Spleen (tissue), 11 donors: Measurements from ENCODE around the gene RET. TPM values are rescaled to one million over a fixed set of nuclear protein-coding genes. Genes with fewer than 3 reads are reported as not detected.
A peak's percentile ranks its signal among the peaks of the same experiment; 100 is the strongest.

ENCODE experiments used
- DNase-seq: peaks from one replicate; pipeline ENCODE4 v3.0.0-alpha.2; 2020
- H3K27ac ChIP-seq, 8 donors: fragments of 200-600 bp; sonication (generic) in 7 of 8; 1 replicate in 4 of 8; 2 replicates in 4 of 8; pipeline versions ENCODE4 v1.5.0 to v1.8.0; 2016 to 2021; ENCODE audit warnings: inconsistent platforms in 4 of 8, mild to moderate bottlenecking in 4 of 8, moderate library complexity in 1 of 8
- H3K27me3 ChIP-seq, 7 donors: fragments of 200-600 bp; sonication (generic) in 6 of 7; replicated peaks in 1 of 7; 1 replicate in 4 of 7; 2 replicates in 3 of 7; pipeline versions ENCODE4 v1.5.0 to v1.8.0; 2016 to 2021; ENCODE audit warnings: inconsistent platforms in 3 of 7, mild to moderate bottlenecking in 1 of 7
- H3K36me3 ChIP-seq, 6 donors: fragments of 200-600 bp; sonication (generic) in 5 of 6; 1 replicate in 4 of 6; 2 replicates in 2 of 6; pipeline versions ENCODE4 v1.5.0 to v1.8.0; 2016 to 2021; ENCODE audit warnings: inconsistent platforms in 2 of 6
- H3K4me1 ChIP-seq, 6 donors: fragments of 200-600 bp; sonication (generic) in 5 of 6; 1 replicate in 3 of 6; 2 replicates in 3 of 6; pipeline versions ENCODE4 v1.5.0 to v1.8.0; 2016 to 2021; ENCODE audit warnings: inconsistent platforms in 3 of 6
- H3K4me3 ChIP-seq, 8 donors: fragments of 200-600 bp; sonication (generic) in 7 of 8; 1 replicate in 4 of 8; 2 replicates in 4 of 8; pipeline versions ENCODE4 v1.5.0 to v1.8.0; 2016 to 2021; ENCODE audit warnings: inconsistent platforms in 4 of 8, mild to moderate bottlenecking in 4 of 8, moderate library complexity in 2 of 8
- H3K9me3 ChIP-seq, 8 donors: fragments of 200-600 bp; sonication (generic) in 7 of 8; 1 replicate in 4 of 8; 2 replicates in 4 of 8; pipeline versions ENCODE4 v1.5.0 to v1.8.0; 2016 to 2021; ENCODE audit warnings: inconsistent platforms in 4 of 8
- POLR2A ChIP-seq, 3 donors: fragments of 450-650 bp; IDR thresholded peaks; one replicate each; pipeline ENCODE4 v1.5.1; 2017; ENCODE audit warnings: antibody characterized with exemption in 3 of 3, mild to moderate bottlenecking in 1 of 3
- POLR2AphosphoS5 ChIP-seq, 3 donors: sonication (generic); formaldehyde crosslinking; IDR thresholded peaks; one replicate each; pipeline ENCODE4 v1.5.1; 2017; ENCODE audit warnings: antibody characterized with exemption in 3 of 3
- WGBS, 5 donors: extraction: QIAGEN DNeasy Blood & Tissue Kit in 3 of 5; methylation state at CpG; one replicate each; pipeline versions ENCODE4 v1.1.5 to v1.1.7; 2013 to 2018; 5-methylcytosine and 5-hydroxymethylcytosine counted together
- intact Hi-C: fragments of 100-400 bp; cut with DNase I; formaldehyde crosslinking; loops from one replicate; pipeline ENCODE4 v1.15.0; 2023; ENCODE audit warnings: low total_unique reads
- polyA plus RNA-seq, 3 donors: library from polyadenylated mRNA; stranded (reverse); fragments of 200-250 nt; gene quantifications; one replicate each; pipeline ENCODE4 v1.2.1, GENCODE V29; 2013
- total RNA-seq, 7 donors: library from RNA; depleted of rRNA in 3 of 7; stranded (reverse); fragments of >200 nt in 3 of 7; fragmentation: NEBNext Ultra II Directional in 4 of 7; extraction: Animal tissue kit (Norgen Biotek cat#: 25700) in 4 of 7; gene quantifications; one replicate each; pipeline versions ENCODE4 v1.1.0 to v1.2.1, GENCODE V29; 2016 to 2021
- TF ChIP-seq, protein P1 (sequence below), 11 experiments: fragments of 200-600 bp in 7 of 11; fragments of 450-650 bp in 4 of 11; sonication (generic) in 4 of 11; IDR thresholded peaks in 8 of 11; conservative IDR thresholded peaks in 3 of 11; 1 replicate in 7 of 11; 2 replicates in 4 of 11; pipeline versions ENCODE4 v1.4.0 to v1.8.0; 2016 to 2021; ENCODE audit warnings: antibody characterized with exemption in 11 of 11, inconsistent platforms in 4 of 11, mild to moderate bottlenecking in 1 of 11
- donor health status: healthy with polysubstance abuse.
- donor health status: DM: no; HTN: no; CAD: no; lungs with moderate emphysema.
- donor health status: DM: no; HTN: no; CAD: no.
- donor health status: Bipolar disorder and iron deficiency.
- donor health status: healthy.
- donor health status: DM: no; HTN: no; CAD: no.
- donor health status: DM: yes; HTN: yes; CAD: no.

RET gene
- total and polyA plus RNA-seq, 10 donors, result 0.02 to 0.54 (median 0.31) TPM; not detected in 2

DNA sequence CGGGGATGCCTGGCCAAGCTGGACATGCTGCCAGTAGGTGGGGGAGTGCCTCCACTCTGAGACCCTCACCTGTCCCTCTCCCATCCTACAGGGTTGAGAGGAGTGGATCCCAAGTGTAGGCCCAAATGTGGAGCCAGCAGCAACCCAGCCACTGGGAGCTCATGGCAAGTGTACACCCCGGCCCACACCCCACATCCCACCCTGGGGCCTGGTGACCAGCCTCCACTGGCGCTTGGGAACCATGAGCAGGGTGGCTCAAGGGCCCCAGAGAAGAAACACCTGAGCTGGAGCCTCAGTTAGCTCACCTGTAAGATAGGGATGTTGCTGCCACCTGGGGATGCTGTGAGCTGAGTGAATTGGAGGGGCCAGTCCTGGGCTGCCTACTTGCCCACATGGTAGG is 10.4 kb upstream of the RET start:
- no peak overlapping the region for H3K27ac ChIP-seq
- H3K4me1 ChIP-seq, result no peaks in the 10 kb centered on the region
- no peaks in the 10 kb centered on the region for H3K9me3 ChIP-seq
- H3K4me3 ChIP-seq, result no peak overlapping the region
- no peaks in the 10 kb centered on the region for H3K27me3 ChIP-seq
- intact Hi-C loops, result no loop called here
- no peak for TF ChIP-seq POLR2A (IDR thresholded peaks at IDR 0.05)
- no peaks in the 10 kb centered on the region for H3K36me3 ChIP-seq
- WGBS, 5 donors, result 56 to 78% (median 65%) methylated on average over 2 to 3 of the region's 3 CpGs
- DNase-seq, result peak; percentile 56

DNA sequence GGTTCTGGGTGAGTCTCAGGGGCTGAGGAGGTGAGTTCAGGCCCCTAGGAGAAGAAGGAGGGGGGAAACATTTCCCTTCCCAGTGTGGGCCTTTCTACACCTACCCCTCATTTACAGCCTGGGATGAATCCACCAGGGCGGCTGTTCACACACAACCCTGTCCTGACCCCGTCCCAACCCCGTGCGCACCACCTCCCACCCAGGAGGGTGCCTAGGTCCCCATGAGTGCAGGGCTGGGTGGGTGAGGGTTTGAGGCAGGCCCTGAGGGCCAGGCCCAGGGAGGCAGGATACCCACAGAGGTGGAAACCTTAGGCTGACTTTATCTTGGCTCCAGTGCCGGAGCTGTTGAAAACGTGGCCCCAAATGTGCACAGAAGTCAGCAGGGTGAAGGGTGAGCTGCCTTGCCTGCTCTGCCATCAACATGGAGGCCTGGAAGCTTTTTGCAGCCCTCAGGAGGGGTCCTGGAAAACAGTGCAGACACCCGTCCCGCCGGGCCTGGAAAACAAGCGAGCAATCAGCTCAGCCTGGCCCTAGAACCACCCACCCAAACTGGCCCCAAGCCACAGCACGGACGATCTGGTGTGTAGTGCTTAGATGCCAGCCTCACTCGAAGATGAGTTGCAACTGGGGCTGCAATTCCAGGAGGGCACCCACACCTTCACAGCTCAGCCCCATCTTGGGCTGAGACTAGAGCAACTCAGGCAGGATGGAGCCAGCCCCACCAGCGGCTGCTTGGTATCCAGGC is 9.3 kb upstream of the RET start:
- TF ChIP-seq POLR2A (IDR thresholded peaks at IDR 0.05) (no peak), POLR2AphosphoS5 (IDR thresholded peaks at IDR 0.05) (no peak)
- TF ChIP-seq, protein P1, sequence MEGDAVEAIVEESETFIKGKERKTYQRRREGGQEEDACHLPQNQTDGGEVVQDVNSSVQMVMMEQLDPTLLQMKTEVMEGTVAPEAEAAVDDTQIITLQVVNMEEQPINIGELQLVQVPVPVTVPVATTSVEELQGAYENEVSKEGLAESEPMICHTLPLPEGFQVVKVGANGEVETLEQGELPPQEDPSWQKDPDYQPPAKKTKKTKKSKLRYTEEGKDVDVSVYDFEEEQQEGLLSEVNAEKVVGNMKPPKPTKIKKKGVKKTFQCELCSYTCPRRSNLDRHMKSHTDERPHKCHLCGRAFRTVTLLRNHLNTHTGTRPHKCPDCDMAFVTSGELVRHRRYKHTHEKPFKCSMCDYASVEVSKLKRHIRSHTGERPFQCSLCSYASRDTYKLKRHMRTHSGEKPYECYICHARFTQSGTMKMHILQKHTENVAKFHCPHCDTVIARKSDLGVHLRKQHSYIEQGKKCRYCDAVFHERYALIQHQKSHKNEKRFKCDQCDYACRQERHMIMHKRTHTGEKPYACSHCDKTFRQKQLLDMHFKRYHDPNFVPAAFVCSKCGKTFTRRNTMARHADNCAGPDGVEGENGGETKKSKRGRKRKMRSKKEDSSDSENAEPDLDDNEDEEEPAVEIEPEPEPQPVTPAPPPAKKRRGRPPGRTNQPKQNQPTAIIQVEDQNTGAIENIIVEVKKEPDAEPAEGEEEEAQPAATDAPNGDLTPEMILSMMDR (IDR thresholded peaks at IDR 0.05 in 8 of 11, conservative IDR thresholded peaks at IDR 0.05 in 3 of 11), result no peak
- intact Hi-C loops, result no loop called here
- H3K36me3 ChIP-seq, result no peaks in the 10 kb centered on the region
- peaks cover 0 to 9% (median 0%) of the 10 kb centered on the region in 7 donors for H3K27me3 ChIP-seq
- no peak overlapping the region for H3K27ac ChIP-seq
- no peaks in the 10 kb centered on the region for H3K4me1 ChIP-seq
- H3K9me3 ChIP-seq, result no peaks in the 10 kb centered on the region
- no peak overlapping the region for H3K4me3 ChIP-seq
- 86 to 89% (median 87%) methylated on average over 6 to 14 of the region's 14 CpGs for WGBS, 5 donors
- peak; percentile 54 for DNase-seq

DNA sequence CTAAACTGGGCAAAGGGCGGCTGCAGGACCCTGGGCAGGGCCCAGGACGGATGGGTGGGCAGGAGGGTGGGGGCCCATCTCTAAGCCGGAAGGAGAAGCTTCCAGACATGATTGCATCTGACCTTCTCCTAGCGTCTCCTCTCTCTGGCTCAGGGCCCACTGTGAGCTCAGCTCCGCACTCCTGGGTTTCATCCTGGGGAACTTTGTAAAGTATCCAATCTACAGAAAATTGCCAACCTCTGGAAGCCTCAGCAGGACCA is 8.8 kb upstream of the RET start:
- Histone ChIP-seq H3K4me1 (no peaks in the 10 kb centered on the region), H3K9me3 (no peaks in the 10 kb centered on the region), H3K27ac (no peak overlapping the region), H3K4me3 (no peak overlapping the region), H3K27me3 (peaks cover 0 to 10% (median 0%) of the 10 kb centered on the region in 7 donors), H3K36me3 (no peaks in the 10 kb centered on the region)
- no peak for DNase-seq
- TF ChIP-seq, protein P1 (IDR thresholded peaks at IDR 0.05 in 8 of 11, conservative IDR thresholded peaks at IDR 0.05 in 3 of 11), result no peak
- TF ChIP-seq POLR2A (IDR thresholded peaks at IDR 0.05), result no peak
- no peak for TF ChIP-seq POLR2AphosphoS5 (IDR thresholded peaks at IDR 0.05)
- 39 to 90% (median 74%) methylated on average over 5 of the region's 5 CpGs for WGBS, 5 donors
- intact Hi-C loops, result no loop called here

DNA sequence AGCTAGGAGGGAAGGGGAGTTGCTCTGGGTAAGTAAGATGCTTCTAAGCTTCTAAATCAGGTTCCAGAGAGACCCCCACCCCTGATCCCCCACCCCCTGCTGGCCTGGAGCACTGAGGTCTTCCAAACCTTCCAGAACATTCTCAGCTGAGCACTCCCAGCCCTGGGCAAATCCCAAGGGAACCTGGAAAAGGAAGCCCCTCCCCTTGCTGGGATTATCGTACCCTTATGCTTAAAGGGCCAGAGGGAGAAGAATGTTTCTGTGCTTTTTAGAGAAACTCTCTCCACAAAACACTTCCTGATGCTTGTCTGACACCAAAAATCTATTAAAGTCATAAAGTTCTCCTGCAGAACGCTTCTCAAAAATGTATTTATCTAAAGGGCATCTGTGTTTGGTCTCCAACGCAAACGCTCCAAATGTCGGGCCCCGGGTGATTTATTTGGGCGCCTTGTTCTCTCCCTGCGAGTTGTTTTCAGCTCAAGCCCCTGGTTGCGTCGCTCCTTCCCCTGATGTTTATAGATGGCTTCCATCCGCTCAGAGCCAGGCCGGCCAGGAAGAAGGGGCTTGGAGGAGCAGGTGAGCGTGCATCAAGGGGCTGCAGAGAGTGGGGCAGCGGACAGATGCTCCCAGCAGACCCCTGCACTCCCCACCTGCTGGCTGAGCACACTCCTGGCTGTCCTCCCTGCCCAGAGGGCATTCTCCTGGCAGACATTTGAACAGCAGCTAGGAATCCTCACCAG is 8.2 kb upstream of the RET start:
- peak; percentile 45 for DNase-seq

More for the DNA sequence above, 8.2 kb upstream of the RET start:
- TF ChIP-seq POLR2AphosphoS5 (IDR thresholded peaks at IDR 0.05) (no peak), POLR2A (IDR thresholded peaks at IDR 0.05) (no peak)
- TF ChIP-seq, protein P1 (IDR thresholded peaks at IDR 0.05 in 8 of 11, conservative IDR thresholded peaks at IDR 0.05 in 3 of 11), result no peak
- Histone ChIP-seq H3K9me3 (no peaks in the 10 kb centered on the region), H3K4me1 (no peaks in the 10 kb centered on the region), H3K4me3 (no peak overlapping the region), H3K36me3 (no peaks in the 10 kb centered on the region), H3K27me3 (peaks cover 0 to 16% (median 0%) of the 10 kb centered on the region in 7 donors), H3K27ac (no peak overlapping the region)
- WGBS, 5 donors, result 74 to 90% (median 83%) methylated on average over 14 of the region's 14 CpGs
- intact Hi-C loops, result no loop called here
